ENCODE data around the gene APOBEC4. TPM values are rescaled to one million over a fixed set of nuclear protein-coding genes. Genes with fewer than 3 reads are reported as not detected.

APOBEC4 gene
- total RNA-seq, 1 experiment from 2014 or later, result not detected

GRCh38 chr1:183646776-183647175 is 6.3 kb downstream of the APOBEC4 start:
- no peaks in the 10 kb centered on the region for H3K9me2 ChIP-seq (ENCODE audit: insufficient read depth)
- ChIA-PET CTCF (interaction anchor here (1.5 kb wide), 1 partner anchor 9 kb away, joined by 5 read pairs; no protein-coding TSS in a partner anchor), POLR2A (no interaction called here), RAD21 (ENCODE audit: low non-redundant PET in 1 of 2, low total read pairs in 2 of 2, uncharacterized antibody in 2 of 2, unreplicated experiment in 2 of 2) (no interaction called here)
- H3K9me3 ChIP-seq (ENCODE audit: control insufficient read depth in 1 of 2, insufficient read depth in 1 of 2, low read depth in 1 of 2, low read length in 2 of 2), result no peaks in the 10 kb centered on the region
- H3K27me3 ChIP-seq (ENCODE audit: insufficient read depth, low read length), result 0 out of 2 replicates have a peak, but pooled peaks cover 8% of the 10 kb centered on the region
- TF ChIP-seq TCF7L2 (IDR thresholded peaks at IDR 0.05; ENCODE audit: borderline replicate concordance, extremely low read depth, insufficient read depth, insufficient read length), result no peak
- no peak for TF ChIP-seq ZFX (IDR thresholded peaks at IDR 0.05)
- TF ChIP-seq SIN3A (IDR thresholded peaks at IDR 0.05; ENCODE audit: low read depth), result no peak
- no peak for TF ChIP-seq REST (IDR thresholded peaks at IDR 0.05; ENCODE audit: low read depth)
- no peak overlapping the region for H3K9ac ChIP-seq (ENCODE audit: low read length)
- H3K36me3 ChIP-seq (ENCODE audit: control insufficient read depth in 1 of 2, insufficient read depth in 2 of 2, low read length in 2 of 2), result no peaks in the 10 kb centered on the region
- intact Hi-C loops (cut with micrococcal nuclease), result no loop called here
- no peak overlapping the region for H3K4me2 ChIP-seq (ENCODE audit: low read length)
- H4K20me1 ChIP-seq (ENCODE audit: insufficient read depth), result no peaks in the 10 kb centered on the region
- no peak overlapping the region for H3K27ac ChIP-seq (ENCODE audit: low read depth, low read length)
- no peaks in the 10 kb centered on the region for H3K79me2 ChIP-seq (ENCODE audit: insufficient read depth, low read length)
- BruUV-seq (replicated peaks), result no TSS peak
- DNase-seq (ENCODE audit: low read depth, low spot score) (no peak), ATAC-seq (no peak)
- no peak overlapping the region for H2AFZ ChIP-seq (ENCODE audit: low read depth, low read length, poor library complexity, severe bottlenecking)
- H3K4me3 ChIP-seq (replicated peaks in 1 of 2; ENCODE audit: low read depth in 1 of 2, low read length in 2 of 2), result no peak overlapping the region
- H3K4me1 ChIP-seq (ENCODE audit: control insufficient read depth in 1 of 2, insufficient read depth in 2 of 2, low read length in 2 of 2), result no peaks in the 10 kb centered on the region

GRCh38 chr1:183645531-183645930 is 7.6 kb downstream of the APOBEC4 start:
- Histone ChIP-seq H3K4me1 (ENCODE audit: control insufficient read depth in 1 of 2, insufficient read depth in 2 of 2, low read length in 2 of 2) (no peaks in the 10 kb centered on the region), H3K79me2 (ENCODE audit: insufficient read depth, low read length) (no peaks in the 10 kb centered on the region), H3K27me3 (ENCODE audit: insufficient read depth, low read length) (0 out of 2 replicates have a peak, but pooled peaks cover 8% of the 10 kb centered on the region), H3K4me3 (replicated peaks in 1 of 2; ENCODE audit: low read depth in 1 of 2, low read length in 2 of 2) (no peak overlapping the region), H3K9ac (ENCODE audit: low read length) (no peak overlapping the region), H4K20me1 (ENCODE audit: insufficient read depth) (no peaks in the 10 kb centered on the region), H2AFZ (ENCODE audit: low read depth, low read length, poor library complexity, severe bottlenecking) (no peak overlapping the region), H3K9me3 (ENCODE audit: control insufficient read depth in 1 of 2, insufficient read depth in 1 of 2, low read depth in 1 of 2, low read length in 2 of 2) (no peaks in the 10 kb centered on the region), H3K27ac (ENCODE audit: low read depth, low read length) (no peak overlapping the region), H3K9me2 (ENCODE audit: insufficient read depth) (no peaks in the 10 kb centered on the region), H3K36me3 (ENCODE audit: control insufficient read depth in 1 of 2, insufficient read depth in 2 of 2, low read length in 2 of 2) (no peaks in the 10 kb centered on the region), H3K4me2 (ENCODE audit: low read length) (no peak overlapping the region)
- intact Hi-C loops (cut with micrococcal nuclease), result no loop called here
- no peak for ATAC-seq
- ChIA-PET POLR2A (no interaction called here), RAD21 (ENCODE audit: low non-redundant PET in 1 of 2, low total read pairs in 2 of 2, uncharacterized antibody in 2 of 2, unreplicated experiment in 2 of 2) (no interaction called here), CTCF (interaction anchor here (0.9 to 1.6 kb wide), 3 partner anchors 10 to 271 kb away, joined by 3 to 6 read pairs (median 5); no protein-coding TSS in a partner anchor)
- no TSS peak for BruUV-seq (replicated peaks)
- no peak for DNase-seq (ENCODE audit: low read depth, low spot score)
- TF ChIP-seq, protein P1, sequence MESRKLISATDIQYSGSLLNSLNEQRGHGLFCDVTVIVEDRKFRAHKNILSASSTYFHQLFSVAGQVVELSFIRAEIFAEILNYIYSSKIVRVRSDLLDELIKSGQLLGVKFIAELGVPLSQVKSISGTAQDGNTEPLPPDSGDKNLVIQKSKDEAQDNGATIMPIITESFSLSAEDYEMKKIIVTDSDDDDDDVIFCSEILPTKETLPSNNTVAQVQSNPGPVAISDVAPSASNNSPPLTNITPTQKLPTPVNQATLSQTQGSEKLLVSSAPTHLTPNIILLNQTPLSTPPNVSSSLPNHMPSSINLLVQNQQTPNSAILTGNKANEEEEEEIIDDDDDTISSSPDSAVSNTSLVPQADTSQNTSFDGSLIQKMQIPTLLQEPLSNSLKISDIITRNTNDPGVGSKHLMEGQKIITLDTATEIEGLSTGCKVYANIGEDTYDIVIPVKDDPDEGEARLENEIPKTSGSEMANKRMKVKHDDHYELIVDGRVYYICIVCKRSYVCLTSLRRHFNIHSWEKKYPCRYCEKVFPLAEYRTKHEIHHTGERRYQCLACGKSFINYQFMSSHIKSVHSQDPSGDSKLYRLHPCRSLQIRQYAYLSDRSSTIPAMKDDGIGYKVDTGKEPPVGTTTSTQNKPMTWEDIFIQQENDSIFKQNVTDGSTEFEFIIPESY (IDR thresholded peaks at IDR 0.05; ENCODE audit: extremely low read depth, insufficient replicate concordance, low read length), result no peak
- no peak for TF ChIP-seq ZNF274 (IDR thresholded peaks at IDR 0.05; ENCODE audit: low read depth, low read length)
- no peak for TF ChIP-seq JUND (IDR thresholded peaks at IDR 0.05)
- TF ChIP-seq REST (IDR thresholded peaks at IDR 0.05; ENCODE audit: low read depth), result no peak
- no peak for TF ChIP-seq SP1 (IDR thresholded peaks at IDR 0.05; ENCODE audit: low read depth)
